Left renal pelvis (tissue), 4 donors: Measurements from ENCODE around the gene KIFC3. TPM values are rescaled to one million over a fixed set of nuclear protein-coding genes. Genes with fewer than 3 reads are reported as not detected.
A peak's percentile ranks its signal among the peaks of the same experiment; 100 is the strongest.
"Not testable (repeated sequence)": the region's sequence is repeated elsewhere in the genome, so short reads cannot be mapped to it uniquely, and the experiment has no call there.

ENCODE experiments used
- DNase-seq, 4 donors: peaks; one replicate each; pipeline ENCODE4 v3.0.0-alpha.2; 2013; ENCODE audit warnings: low read depth in 4 of 4, low spot score in 3 of 4
- polyA plus RNA-seq, 4 donors: library from polyadenylated mRNA; unstranded; fragments of 120-200 nt; gene quantifications; one replicate each; pipeline ENCODE4 v1.2.1, GENCODE V29; 2013; ENCODE audit not compliant: insufficient read length in 4 of 4

KIFC3 gene
- polyA plus RNA-seq, 4 donors, result 14.5 to 80.1 (median 43.7) TPM

DNA sequence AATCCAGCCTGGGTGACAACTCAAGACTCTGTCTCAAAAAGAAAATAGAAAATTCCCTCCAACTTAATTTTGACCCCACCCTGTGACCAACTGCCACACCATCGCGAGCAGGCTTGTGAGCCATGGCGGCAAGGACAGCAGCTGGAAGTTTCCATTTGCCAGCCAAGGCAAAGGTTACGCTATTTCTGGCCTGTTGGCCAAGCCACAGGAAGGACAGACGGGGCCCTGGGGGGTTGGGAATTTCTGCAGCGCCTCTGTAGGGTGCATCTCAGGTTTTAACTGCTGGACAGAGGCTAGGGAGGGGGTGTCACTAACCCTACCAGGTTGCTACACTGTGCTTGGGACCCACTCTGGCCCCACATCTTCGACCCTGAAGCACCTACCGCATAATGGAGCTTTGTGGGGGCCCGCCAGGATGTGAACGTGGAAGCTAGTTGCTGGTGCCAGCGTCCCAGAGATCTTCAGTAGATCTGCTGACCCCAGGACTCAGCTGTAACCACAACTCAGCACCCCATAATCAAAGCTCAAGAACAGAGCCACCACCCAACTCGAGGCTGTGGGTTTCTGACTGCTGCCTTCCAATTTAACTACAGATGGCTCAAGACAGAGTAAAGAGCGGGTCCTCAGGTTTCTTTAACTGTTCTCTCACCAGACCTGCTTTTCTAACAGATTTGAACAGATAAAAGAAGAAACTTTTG is 10.9 kb downstream of the KIFC3 start:
- DNase-seq, result no peak

DNA sequence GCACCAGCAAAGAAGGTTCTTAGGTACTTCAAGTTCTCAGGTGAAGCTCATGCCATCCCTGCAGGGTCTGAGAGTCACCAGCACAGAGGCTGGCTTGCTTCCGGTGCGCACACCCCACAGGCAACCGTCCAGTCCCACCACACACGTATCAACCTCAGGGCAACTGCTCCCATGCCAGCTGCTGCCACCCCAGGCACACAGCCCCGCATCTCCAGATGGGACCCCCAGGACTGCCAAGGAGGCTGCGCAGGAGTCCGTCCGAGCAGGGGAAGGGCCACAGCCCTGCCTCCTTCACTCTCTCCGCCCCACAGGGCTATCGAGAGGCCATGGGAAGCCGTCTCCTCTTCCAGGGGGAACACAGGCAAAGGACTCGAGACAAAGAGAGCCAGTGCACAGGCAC is 13.3 kb downstream of the KIFC3 start:
- DNase-seq, result no peak

DNA sequence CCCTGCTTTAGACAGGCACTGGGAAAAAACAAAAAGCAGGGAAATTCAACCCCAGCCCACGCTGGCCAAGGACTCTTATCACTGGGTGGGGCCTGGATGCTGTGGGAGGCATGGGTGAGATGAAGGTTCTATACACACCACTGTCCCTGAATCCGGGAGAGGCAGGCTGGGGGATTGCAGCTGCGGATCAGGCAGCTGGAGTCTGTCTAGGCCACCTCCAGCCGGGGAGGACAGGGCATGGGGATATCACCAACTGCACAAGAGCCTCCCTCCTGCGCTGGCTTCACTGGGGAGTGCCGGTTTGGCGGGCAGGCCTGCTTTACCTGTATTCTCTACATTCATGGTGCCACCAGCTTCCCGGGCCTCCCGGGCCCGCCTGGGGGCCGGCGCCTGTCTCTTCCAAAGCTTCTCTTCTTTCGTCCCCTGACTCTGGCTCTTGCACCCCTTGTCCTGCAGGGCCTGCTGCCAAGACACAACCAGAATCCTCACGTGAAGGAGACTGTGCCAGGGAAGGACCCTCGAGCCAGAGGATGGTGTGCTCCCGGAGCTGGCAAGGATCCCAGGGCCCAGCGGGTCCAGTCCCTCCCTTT is 13.9 kb downstream of the KIFC3 start:
- DNase-seq, result no peak

DNA sequence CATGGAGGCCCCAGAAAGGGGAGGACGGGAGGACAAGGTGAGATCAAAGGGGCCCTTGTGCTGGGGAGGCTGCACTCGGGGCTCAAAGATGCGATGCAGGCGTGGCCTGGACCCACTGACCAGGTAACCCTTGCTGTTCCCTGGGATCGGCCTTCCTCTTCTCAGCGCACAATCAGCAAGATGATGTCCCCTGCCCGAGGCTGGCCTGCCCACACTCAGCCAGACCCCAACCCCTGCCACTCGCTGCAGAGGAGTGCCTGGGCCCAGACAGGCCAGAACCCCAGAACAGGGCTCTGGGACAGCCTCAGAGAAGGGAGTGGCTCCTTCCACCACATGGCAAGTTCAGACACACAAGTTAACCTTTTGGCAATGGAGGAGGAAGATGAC is 14.8 kb downstream of the KIFC3 start:
- DNase-seq, result no peak

DNA sequence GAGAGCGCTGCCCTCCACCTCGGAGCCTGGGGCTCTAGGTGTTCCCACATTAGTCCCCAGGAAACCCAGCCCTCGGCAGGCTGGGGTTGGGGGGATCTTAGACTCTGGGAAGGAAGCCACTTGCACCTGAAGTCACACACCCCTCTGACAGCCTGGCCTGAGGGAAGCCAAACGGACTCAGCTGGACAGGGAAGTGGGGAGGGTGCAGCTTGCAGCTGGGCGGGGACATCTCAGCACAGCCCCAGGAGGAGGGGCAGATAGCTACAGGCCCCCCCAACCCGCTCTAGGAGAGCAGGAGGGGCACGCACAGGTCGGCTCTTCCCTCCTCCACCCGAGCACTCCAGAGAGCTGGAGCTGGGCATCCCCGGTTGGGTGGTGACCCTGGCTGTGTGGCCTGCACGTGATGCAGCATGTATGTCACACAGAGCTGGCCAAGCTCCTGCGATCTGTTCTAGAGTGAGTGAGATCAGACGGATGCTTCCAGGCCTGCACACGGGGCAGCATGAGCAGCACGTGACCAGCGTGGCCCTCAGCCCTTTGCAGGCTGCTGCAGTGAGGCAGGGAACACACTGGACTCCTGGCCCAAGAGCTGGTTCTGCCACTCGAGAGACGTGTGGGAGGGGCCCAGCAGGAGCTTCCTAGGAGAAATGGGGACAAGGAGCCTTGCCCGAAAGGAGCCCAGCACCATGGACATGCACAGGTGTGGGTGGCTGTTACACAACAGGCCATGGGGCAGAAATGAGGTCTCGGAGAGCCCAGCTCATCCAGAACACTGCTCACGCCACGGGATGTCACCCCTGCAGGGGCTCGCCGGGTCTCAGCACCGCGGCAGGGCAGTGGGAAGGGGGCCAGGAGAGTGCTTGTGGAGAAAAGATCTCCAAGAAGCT is 15.4 kb downstream of the KIFC3 start:
- no peak for DNase-seq

DNA sequence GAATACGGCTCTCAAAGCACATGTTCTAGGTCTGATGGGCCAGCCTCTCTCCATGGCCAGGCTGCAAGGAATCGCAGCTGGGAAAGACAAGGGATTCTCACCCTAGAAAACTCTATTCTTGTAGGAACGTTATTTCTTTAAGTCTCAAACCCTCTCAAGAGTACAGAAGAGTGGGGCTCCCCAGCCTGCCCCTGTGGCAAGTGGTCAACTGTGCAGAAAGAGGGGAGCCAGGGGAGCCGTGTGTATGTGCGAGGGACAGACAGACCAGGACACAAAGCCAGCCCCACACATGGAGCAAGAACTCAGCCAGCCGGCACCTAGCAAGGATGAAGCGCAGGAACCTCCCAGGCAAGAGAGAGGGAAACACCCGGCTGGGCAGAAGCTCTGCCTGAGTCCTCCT is 16.4 kb downstream of the KIFC3 start:
- DNase-seq, result no peak

DNA sequence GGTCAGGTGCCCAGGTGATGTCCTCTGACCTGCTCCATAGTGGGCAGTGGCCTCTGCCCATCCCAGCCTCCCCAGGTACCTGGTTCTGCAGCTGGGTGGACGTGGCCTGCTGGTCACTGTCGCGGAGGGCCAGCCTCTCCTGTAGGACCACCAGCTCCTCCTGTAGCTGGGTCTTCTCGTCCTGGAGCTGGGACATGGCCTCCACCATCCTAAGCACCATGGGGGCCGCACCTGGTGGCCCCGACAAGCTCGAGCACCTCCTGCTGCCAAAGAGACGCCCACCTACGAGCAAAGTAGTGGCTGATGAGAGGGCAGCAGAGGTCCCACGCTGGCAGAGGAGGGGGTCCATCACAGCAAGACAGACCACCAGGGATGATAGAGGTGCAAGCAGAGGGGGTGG is 16.9 kb downstream of the KIFC3 start:
- no peak for DNase-seq

DNA sequence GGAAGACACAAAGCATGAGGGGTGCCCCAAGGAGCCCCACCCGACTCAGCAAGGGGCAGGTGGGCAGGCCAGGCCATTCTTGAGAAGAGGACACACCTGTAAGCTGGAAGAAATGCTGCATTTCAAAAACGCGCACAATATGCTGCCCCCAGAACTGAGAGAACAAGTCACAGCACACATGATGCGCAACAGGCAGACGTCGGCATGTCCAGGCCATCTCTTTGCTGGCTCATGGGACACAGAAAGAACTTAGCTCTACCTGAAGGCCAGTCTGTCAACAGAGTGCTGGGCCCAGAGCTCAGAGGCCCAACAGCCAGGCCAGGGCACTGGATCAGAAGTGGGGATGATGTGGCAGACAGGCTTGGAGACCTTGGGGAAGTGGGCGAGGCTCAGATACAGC is 18.0 kb downstream of the KIFC3 start:
- DNase-seq, result no peak

DNA sequence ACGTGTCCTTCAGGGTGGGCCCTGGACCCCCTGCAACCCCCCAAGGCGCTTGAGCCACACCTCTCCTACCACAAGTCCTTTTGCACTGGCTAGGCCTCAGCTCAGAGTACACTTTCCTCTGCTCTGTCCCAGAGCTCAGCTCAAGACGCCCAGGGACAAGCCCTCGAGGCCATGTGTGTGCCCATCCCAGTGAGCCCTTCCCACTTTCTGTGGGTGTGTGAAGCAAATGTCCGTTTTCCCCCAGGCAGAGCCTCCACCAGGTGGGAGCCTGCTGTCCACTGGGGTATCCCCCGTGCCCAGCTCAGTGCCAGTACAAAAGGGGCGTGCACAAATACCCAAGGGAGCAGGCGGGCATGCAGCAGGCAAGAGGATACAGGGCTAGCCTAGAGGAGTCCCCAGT is 18.4 kb downstream of the KIFC3 start:
- no peak for DNase-seq

DNA sequence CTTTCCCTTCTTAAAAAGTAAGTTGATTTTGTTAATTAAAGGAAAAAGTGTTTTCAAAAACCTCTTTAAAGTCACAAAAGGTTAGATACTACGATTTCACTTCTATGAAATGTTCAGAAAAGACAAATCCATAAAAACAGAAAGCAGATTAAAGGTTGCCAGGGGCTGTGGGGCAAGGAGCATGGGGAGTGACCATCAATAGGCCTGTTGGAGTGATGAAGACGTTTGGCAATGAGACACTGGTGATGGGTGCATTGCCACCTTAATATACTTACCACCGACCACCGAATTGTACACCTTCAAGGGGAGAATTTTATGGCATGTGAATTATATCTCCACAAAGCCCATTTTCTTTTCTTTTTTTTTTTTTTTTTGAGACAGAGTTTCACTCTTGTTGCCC is 19.2 kb downstream of the KIFC3 start:
- DNase-seq, result no peak

DNA sequence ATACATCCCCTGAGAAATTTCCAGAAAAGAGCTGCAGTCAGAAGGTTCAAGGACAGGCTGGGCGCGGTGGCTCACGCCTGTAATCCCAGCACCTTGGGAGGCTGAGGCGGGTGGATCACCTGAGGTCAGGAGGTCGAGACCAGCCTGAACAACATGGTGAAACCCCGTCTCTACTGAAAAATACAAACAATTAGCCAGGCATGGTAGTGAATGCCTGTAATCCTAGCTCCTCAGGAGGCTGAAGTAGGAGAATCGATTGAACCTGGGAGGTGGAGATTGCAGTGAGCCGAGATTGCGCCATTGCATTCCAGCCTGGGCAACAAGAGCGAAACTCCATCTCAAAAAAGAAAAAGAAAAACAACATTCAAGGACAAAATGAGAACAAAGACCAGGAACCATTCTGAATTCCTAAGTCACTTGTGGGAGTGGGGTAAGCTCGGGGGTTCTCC is 19.7 kb downstream of the KIFC3 start:
- not testable (repeated sequence) for DNase-seq

DNA sequence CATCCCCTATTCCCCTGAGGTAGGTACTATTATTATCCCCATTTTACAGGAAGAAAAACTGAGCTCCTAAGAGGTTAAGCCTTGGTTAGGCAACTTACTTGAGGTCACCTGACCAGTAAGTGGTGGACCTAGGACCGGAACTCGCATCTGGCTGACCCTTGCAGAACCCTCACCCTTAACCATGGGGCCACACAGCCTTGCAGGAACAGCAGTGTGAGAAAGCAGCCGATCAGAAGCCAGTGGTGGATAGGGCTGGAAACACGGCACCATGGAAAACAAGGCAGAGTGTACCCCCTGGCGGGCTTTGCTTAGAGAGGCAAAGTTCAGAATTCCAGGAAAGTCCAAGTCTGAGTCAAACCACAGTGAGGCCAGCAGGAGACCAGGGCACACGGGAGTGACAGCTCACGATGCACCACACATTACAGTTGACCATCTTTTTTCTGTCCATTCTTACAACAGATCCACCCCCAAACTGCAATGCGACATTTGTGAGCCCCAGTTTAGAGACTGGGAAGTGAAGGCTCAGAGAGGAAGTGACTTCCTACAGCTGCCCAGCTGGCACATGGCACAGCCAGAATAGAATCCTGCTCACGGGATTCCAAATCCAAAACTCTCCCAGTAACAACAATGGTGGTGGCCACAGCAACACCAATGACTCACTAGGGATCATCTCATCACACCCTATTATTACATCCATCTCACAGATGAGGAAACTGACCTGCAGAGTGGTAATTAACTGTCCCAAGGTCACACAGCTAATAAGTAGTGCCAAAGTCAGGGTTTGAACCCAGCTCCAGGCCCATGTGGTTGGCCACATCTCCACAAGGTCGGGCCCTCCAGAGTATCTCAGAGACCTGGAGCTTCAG is 20.3 kb downstream of the KIFC3 start:
- DNase-seq, result no peak

DNA sequence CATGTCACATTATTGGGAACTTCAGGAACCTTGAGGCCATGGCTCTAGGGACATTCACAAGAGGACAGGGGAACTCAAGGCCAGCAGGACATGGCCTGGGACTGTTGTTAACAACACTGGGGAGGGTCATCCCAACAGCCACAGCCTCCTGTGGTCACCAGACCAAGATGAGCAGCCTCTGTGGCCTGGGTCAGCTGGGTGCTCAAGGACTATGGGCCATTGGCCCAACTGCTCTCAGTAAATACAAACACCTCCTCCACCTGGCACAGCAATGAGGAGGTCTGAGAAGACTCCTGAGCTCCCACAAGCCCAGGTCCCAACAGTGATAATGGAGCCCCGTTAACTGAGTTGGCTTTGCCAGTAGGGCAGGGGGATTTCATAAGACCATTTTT is 20.9 kb downstream of the KIFC3 start:
- DNase-seq, result no peak

DNA sequence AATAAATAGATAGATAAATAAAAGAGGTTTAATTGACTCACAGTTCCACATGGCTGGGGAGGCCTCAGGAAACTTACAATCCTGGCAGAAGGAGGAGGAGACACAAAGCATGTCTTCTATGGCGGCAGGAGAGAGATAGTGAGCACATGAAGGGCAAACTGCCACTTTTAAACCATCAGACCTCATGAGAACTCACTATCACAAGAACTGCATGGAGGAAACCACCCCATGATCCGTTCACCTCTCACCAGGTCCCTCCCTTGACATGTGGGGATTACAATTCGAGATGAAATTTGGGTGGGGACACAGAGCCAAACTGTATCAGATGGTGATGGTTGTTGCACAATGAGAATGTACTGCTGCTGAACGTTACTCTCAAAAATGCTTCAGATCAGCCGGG is 22.5 kb downstream of the KIFC3 start:
- DNase-seq, result not testable (repeated sequence)

DNA sequence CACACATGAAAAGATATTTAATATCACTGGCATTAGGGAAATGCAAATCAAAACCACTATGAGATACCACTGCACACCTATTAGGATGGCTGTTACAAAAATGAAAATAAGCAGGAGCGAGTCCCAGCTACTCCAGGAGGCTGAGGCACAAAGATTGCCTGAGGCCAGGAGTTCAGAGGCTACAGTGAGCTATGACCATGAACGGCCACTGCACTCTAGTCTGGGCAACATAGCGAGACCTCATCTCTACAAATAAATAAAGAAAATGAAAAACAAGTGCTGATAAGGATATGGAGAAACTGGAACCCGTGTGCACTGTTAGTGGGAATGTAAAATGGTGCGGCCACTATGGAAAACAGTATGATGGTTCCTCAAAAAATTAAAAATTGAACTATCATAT is 23.6 kb downstream of the KIFC3 start:
- DNase-seq, result no peak

DNA sequence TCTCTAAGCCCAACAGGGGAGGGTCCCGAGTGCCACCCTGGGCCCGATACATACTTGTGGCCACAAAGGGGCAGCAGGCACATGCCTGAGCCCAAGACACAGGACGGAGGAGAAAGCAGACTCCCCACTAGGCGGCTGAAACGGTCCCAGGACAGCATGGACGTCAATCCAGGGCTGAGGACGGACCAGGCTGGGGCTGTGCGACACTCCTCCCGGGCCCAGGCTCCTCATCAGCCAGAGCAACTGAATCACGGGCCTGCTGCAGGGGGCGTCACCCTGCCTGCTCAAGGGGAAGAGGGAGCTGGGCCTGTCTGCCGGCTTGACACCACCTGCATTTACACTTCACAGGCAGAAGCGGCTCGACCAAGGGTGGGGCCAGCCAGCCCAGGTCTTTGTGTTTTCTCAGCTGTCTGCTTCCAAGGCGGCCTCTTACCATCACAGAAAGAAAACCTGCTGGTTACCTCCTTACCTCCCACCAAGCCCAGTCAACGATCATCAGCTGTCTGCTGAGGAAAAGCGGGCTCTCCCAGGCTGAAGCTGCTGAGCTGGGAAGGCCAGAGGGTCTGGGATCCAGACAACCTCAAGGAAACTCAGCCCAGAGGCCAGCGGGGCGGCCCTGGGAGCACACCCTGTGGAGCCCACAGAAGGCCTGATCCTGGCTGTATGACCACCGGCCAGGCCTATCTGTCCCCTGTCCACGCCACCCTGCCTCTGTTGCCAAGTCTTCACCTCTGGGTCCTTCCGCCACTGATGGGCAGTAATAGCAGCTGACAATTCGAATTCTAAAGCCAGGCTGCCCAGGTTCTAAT is 26.4 kb downstream of the KIFC3 start:
- peak in 1 of 4 donors; percentile 56 for DNase-seq

DNA sequence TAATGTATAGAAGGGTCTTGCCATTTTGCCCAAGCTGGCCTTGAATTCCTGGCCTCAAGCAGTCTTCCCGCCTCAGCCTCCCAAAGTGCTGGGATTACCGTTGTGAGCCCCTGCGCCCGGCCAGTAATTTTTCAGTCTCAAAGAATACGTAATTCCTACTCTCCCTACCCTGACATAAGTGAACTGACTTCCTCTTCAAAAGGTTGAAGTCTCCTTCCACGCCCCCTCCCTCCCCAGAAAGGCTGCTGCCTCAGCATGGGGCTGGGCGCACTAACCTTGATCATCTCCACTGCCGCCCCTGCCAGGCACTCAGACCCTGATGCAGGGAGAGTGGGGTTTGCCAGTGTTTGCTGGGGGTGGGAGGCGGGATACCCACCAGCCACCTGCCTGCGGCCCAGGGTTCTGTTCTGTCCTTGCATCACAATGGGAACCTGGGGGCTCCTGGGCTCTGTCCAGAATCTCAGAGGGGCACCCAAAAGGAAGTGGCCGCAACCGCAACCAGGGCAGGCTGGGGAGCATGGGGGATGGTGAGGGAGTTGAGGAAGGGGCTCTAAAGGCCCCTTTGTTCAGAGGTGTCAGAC is 27.5 kb downstream of the KIFC3 start:
- DNase-seq, result no peak

DNA sequence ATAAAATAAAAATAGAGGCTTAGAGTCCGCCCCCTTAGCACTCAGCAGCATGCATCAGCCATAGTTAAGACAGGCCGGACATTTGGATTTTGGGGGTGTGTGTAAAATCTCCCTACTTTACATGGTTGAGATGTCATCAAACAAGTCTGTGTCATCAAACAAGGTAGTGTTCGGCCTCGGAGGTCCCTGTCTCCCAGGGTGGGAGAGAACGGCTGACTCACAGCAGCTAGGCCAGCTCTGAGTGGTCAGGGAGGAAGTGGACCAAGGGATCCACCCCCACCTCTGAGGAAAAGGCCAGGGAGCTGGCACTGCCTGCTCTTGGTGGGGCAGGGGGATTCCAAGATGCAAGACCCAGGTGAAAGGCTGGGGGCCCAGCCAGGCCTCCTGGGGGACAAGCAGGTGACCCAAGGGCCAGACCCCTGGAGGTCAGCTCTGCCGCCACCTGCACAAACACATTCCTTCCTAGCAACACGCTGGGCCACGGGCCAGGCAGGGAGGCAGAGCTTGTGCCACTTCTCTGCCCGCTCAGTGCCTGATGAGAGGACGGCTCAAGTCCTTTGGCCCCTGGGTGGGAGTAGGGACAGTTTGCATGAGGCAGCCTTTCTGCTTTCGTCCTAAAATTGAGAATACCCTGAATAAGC is 28.5 kb downstream of the KIFC3 start:
- DNase-seq, result no peak

DNA sequence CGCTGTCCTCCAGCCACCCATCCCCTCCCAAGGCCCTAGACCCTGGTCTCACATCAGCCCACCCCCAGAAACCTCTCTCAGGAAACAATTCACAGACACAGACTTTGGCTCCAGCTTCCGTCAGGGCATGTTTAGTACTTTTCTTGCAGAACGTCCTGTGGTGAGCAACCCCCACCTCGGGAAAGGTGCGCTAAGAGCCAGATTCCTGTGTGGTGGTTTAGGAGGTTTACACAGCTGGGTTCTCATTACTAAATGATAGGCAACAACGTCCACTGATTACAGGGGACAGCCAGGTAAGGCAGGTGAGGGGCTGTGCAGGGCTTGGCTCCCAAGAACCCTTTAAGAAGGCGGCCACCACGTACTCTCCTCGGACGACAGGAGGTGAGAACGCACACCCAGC is 29.3 kb downstream of the KIFC3 start:
- DNase-seq, result no peak
